ENCODE measurements around the gene MYRF.

MYRF gene

GRCh38 chr11:61793083-61793828 is 40.8 kb downstream of the MYRF start:
- FAIRE-seq (no peak), DNase-seq (ENCODE audit: low spot score) (no peak)

GRCh38 chr11:61793829-61794204 is 41.4 kb downstream of the MYRF start:
- DNase-seq (ENCODE audit: low spot score) (no peak), FAIRE-seq (no peak)

- DNase-seq (ENCODE audit: low spot score) = no peak
- no peak for FAIRE-seq
Observed at GRCh38 chr11:61794579-61794978, 42.1 kb downstream of the MYRF start.

- no peak for DNase-seq (ENCODE audit: low spot score)
- FAIRE-seq = no peak
Observed at GRCh38 chr11:61795459-61795858, 43.0 kb downstream of the MYRF start.

- DNase-seq (ENCODE audit: low spot score) (no peak), FAIRE-seq (no peak)
Observed at GRCh38 chr11:61795876-61796526, 43.6 kb downstream of the MYRF start.

- peak; percentile 45 for DNase-seq (ENCODE audit: low spot score)
- FAIRE-seq = peak; percentile 44
Observed at GRCh38 chr11:61797263-61797944, 45.0 kb downstream of the MYRF start.

GRCh38 chr11:61799665-61800284 is 47.3 kb downstream of the MYRF start:
- no peak for FAIRE-seq
- DNase-seq (ENCODE audit: low spot score) = no peak

GRCh38 chr11:61800331-61801281 is 48.2 kb downstream of the MYRF start:
- DNase-seq (ENCODE audit: low spot score) (no peak), FAIRE-seq (no peak)

GRCh38 chr11:61802605-61803004 is 50.2 kb downstream of the MYRF start:
- no peak for FAIRE-seq
- no peak for DNase-seq (ENCODE audit: low spot score)

- DNase-seq (ENCODE audit: low spot score) (no peak), FAIRE-seq (no peak)
Observed at GRCh38 chr11:61803889-61804647, 51.6 kb downstream of the MYRF start.

- no peak for FAIRE-seq
- DNase-seq (ENCODE audit: low spot score) = no peak
Observed at GRCh38 chr11:61805146-61805545, 52.7 kb downstream of the MYRF start.

- FAIRE-seq = no peak
Observed at GRCh38 chr11:61806785-61807184, 54.3 kb downstream of the MYRF start.

GRCh38 chr11:61810671-61811175 is 58.3 kb downstream of the MYRF start:
- FAIRE-seq (no peak), DNase-seq (ENCODE audit: low spot score) (no peak)

More at GRCh38 chr11:61806785-61807184, 54.3 kb downstream of the MYRF start:
- no peak for DNase-seq (ENCODE audit: low spot score)

- DNase-seq (ENCODE audit: low spot score) = no peak
- no peak for FAIRE-seq
Observed at GRCh38 chr11:61811831-61812230, 59.4 kb downstream of the MYRF start.

GRCh38 chr11:61812736-61813411 is 60.4 kb downstream of the MYRF start:
- no peak for FAIRE-seq
- no peak for DNase-seq (ENCODE audit: low spot score)

- DNase-seq (ENCODE audit: low spot score) (no peak), FAIRE-seq (no peak)
Observed at GRCh38 chr11:61814247-61814957, 62.0 kb downstream of the MYRF start.

GRCh38 chr11:61814958-61815789 is 62.7 kb downstream of the MYRF start:
- FAIRE-seq (no peak), DNase-seq (ENCODE audit: low spot score) (peak; percentile 92)

Data from RCC 7860 (cell line).